Tibial artery (tissue), 4 donors: ENCODE results near the gene SYN1.

Source experiments
- DNase-seq, 2 donors: peaks; one replicate each; pipeline ENCODE4 v3.0.0-alpha.2; 2019
- H3K27ac ChIP-seq, 2 donors: fragments of 200-600 bp; sonication (generic) in 1 of 2; 1 replicate in 1 of 2; 2 replicates in 1 of 2; pipeline ENCODE4 v1.5.1; 2018 to 2019; ENCODE audit warnings: mild to moderate bottlenecking in 1 of 2
- H3K27me3 ChIP-seq, 2 donors: fragments of 200-600 bp; sonication (generic) in 1 of 2; one replicate each; pipeline versions ENCODE4 v1.5.1 to v1.6.0; 2016 to 2019
- H3K36me3 ChIP-seq, 3 donors: fragments of 200-600 bp; sonication (generic) in 2 of 3; one replicate each; pipeline ENCODE4 v1.5.1; 2016 to 2019; ENCODE audit warnings: mild to moderate bottlenecking in 2 of 3
- H3K4me1 ChIP-seq, 4 donors: fragments of 200-600 bp; sonication (generic) in 2 of 4; 1 replicate in 3 of 4; 2 replicates in 1 of 4; pipeline ENCODE4 v1.5.1; 2016 to 2019
- H3K4me3 ChIP-seq, 2 donors: fragments of 200-600 bp; sonication (generic) in 1 of 2; 1 replicate in 1 of 2; 2 replicates in 1 of 2; pipeline ENCODE4 v1.5.1; 2018 to 2019; ENCODE audit warnings: mild to moderate bottlenecking in 2 of 2
- H3K9me3 ChIP-seq, 3 donors: fragments of 200-600 bp; sonication (generic) in 1 of 3; one replicate each; pipeline ENCODE4 v1.5.1; 2016 to 2019
- CTCF ChIP-seq, 2 experiments: fragments of 200-600 bp in 1 of 2; fragments of 450-650 bp in 1 of 2; IDR thresholded peaks; one replicate each; pipeline ENCODE4 v1.5.1; 2017 to 2019; ENCODE audit warnings: antibody characterized with exemption in 2 of 2, mild to moderate bottlenecking in 1 of 2, moderate library complexity in 1 of 2
- intact Hi-C: fragments of 100-400 bp; cut with DNase I; formaldehyde crosslinking; loops from one replicate; pipeline ENCODE4 v1.15.0; 2023; ENCODE audit warnings: low total_unique reads

Gene SYN1

GRCh38 chrX:47578692-47579091 lies 41.0 kb downstream of the SYN1 start:
- no peak overlapping the region for H3K27ac ChIP-seq
- no peak for DNase-seq

GRCh38 chrX:47577901-47578300 lies 41.8 kb downstream of the SYN1 start:
- TF ChIP-seq CTCF (IDR thresholded peaks at IDR 0.05): no peak
- intact Hi-C loops: no loop called here
- Histone ChIP-seq H3K36me3 (no peaks in the 10 kb centered on the region), H3K4me3 (no peak overlapping the region), H3K9me3 (no peaks in the 10 kb centered on the region), H3K4me1 (peaks cover 0 to 29% (median 14%) of the 10 kb centered on the region in 4 donors), H3K27ac (no peak overlapping the region), H3K27me3 (no peaks in the 10 kb centered on the region)
- DNase-seq: no peak

More at GRCh38 chrX:47578692-47579091, 41.0 kb downstream of the SYN1 start:
- no peak overlapping the region for H3K4me3 ChIP-seq
- H3K36me3 ChIP-seq: no peaks in the 10 kb centered on the region
- no peaks in the 10 kb centered on the region for H3K27me3 ChIP-seq
- no peak for TF ChIP-seq CTCF (IDR thresholded peaks at IDR 0.05)
- intact Hi-C loops: no loop called here
- H3K9me3 ChIP-seq: no peaks in the 10 kb centered on the region
- peaks cover 0 to 34% (median 12%) of the 10 kb centered on the region in 4 donors for H3K4me1 ChIP-seq

GRCh38 chrX:47577424-47577823 lies 42.2 kb downstream of the SYN1 start:
- Histone ChIP-seq H3K36me3 (no peaks in the 10 kb centered on the region), H3K9me3 (no peaks in the 10 kb centered on the region), H3K4me3 (no peak overlapping the region), H3K4me1 (peaks cover 0 to 27% (median 14%) of the 10 kb centered on the region in 4 donors), H3K27ac (no peak overlapping the region), H3K27me3 (no peaks in the 10 kb centered on the region)
- no peak for TF ChIP-seq CTCF (IDR thresholded peaks at IDR 0.05)
- intact Hi-C loops: no loop called here
- no peak for DNase-seq

GRCh38 chrX:47576021-47576898 lies 43.4 kb downstream of the SYN1 start:
- intact Hi-C loops: no loop called here
- DNase-seq: no peak

GRCh38 chrX:47574547-47575301 lies 44.9 kb downstream of the SYN1 start:
- DNase-seq: no peak
- peaks cover 0 to 23% (median 14%) of the 10 kb centered on the region in 4 donors for H3K4me1 ChIP-seq
- intact Hi-C loops: no loop called here
- no peaks in the 10 kb centered on the region for H3K9me3 ChIP-seq
- no peak for TF ChIP-seq CTCF (IDR thresholded peaks at IDR 0.05)
- H3K36me3 ChIP-seq: peaks cover 4 to 21% (median 10%) of the 10 kb centered on the region in 3 donors
- H3K27me3 ChIP-seq: no peaks in the 10 kb centered on the region
- H3K27ac ChIP-seq: peak overlapping the region; percentile 70 to 72
- peak overlapping the region; percentile 38 to 44 for H3K4me3 ChIP-seq

More at GRCh38 chrX:47576021-47576898, 43.4 kb downstream of the SYN1 start:
- H3K9me3 ChIP-seq: no peaks in the 10 kb centered on the region
- H3K27me3 ChIP-seq: no peaks in the 10 kb centered on the region
- H3K36me3 ChIP-seq: peaks cover 4 to 7% (median 6%) of the 10 kb centered on the region in 3 donors
- no peak overlapping the region for H3K4me3 ChIP-seq
- H3K4me1 ChIP-seq: peaks cover 0 to 23% (median 14%) of the 10 kb centered on the region in 4 donors
- H3K27ac ChIP-seq: no peak overlapping the region
- no peak for TF ChIP-seq CTCF (IDR thresholded peaks at IDR 0.05)
